GF-D8 (cell line): ENCODE measurements around the gene BTG1.
"Not testable (repeated sequence)": the region's sequence is repeated elsewhere in the genome, so short reads cannot be mapped to it uniquely, and the experiment has no call there.

Experiments
- DNase-seq: peaks from one replicate; lab custom pipeline; 2025; lab: John Stamatoyannopoulos, UW

Gene BTG1

GRCh38 chr12:92098594-92099380 is 46.9 kb downstream of the BTG1 start:
- no peak for DNase-seq

DNA sequence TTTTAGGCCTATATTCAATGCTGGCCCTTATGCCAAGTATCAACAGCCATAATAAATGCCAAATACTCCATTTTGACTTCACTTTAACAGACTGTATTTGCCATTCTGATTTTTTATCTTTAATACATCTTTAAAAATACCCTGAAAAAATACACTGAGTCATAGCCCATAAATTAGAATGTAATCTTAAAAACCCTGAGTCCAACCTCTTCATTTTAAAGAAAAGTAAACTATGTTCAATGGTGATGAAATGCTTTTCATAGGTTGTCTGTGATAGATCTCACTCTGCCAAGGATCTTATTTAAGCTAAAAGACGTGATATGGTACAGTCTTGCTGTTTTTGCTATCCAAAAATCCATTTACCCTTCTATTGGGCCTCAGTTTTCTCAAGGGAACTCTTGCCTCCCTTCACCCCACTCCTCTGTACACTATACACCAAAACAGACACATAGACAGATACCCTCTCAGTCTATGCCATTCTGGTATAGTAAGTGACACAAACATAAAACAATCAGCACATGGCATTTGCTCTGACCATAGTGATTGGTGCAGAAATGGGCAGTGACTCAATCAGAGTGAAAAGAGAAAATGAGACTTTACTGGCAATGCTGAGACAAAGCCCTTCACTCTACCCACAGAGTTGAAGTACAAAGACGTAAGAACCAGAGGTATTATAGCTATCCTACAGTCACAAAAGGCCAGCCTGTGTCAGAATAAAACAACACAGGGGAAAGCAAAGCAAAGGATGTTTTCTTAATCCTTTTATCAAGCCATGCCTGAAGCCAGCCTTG is 49.1 kb downstream of the BTG1 start:
- no peak for DNase-seq

DNA sequence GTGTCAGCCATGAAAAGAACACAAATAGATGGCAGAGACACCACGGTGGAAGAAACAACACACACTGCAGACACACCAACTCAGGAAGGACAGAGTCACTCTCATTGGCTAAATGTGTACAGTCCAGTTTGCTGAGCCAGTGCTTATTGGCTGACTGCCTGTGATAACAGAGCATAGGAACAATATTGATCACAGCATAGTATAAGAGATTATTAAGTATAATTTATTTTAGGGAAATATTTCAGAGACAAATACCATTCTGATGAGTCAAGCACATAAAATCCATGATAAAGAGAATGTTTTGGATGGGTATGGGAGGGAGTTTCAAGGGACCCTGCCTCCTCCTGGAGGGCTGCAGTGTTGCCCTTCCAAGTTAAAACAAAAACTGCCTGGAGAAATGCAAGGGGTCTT is 50.9 kb downstream of the BTG1 start:
- no peak for DNase-seq

- not testable (repeated sequence) for DNase-seq
Observed at GRCh38 chr12:92094301-92094700, 51.3 kb downstream of the BTG1 start.
